HepG2 (cell line): ENCODE measurements around the gene METAP1D. TPM values are rescaled to one million over a fixed set of nuclear protein-coding genes. Genes with fewer than 3 reads are reported as not detected.
A peak's percentile ranks its signal among the peaks of the same experiment; 100 is the strongest.

Experiments
- ISL2 ChIP-seq: sonication (generic); formaldehyde crosslinking; IDR thresholded peaks from 2 replicates; pipeline ENCODE4 v1.5.0; 2020; ENCODE audit warnings: missing genetic modification reagents
- JUND ChIP-seq: sonication (generic); formaldehyde crosslinking; IDR thresholded peaks from 2 replicates; pipeline ENCODE4 v1.8.0; 2022; ENCODE audit warnings: mild to moderate bottlenecking, missing genetic modification reagents
- MZF1 ChIP-seq: sonication (generic); formaldehyde crosslinking; IDR thresholded peaks from 2 replicates; pipeline ENCODE4 v1.8.1; 2023; ENCODE audit warnings: mild to moderate bottlenecking, missing genetic modification reagents, borderline replicate concordance
- ZKSCAN1 ChIP-seq: fragments of 150-350 bp; IDR thresholded peaks from 2 replicates; pipeline ENCODE4 v1.6.1; 2014; ENCODE audit warnings: low read length
- ZNF142 ChIP-seq: sonication (generic); formaldehyde crosslinking; IDR thresholded peaks from 2 replicates; pipeline ENCODE4 v1.4.0; 2020; ENCODE audit warnings: missing genetic modification reagents
- ZNF180 ChIP-seq: sonication (generic); formaldehyde crosslinking; IDR thresholded peaks from 2 replicates; pipeline ENCODE4 v1.4.0; 2020; ENCODE audit warnings: low read depth, missing genetic modification reagents, borderline replicate concordance
- ZNF282 ChIP-seq: fragments of 450-650 bp; IDR thresholded peaks from 2 replicates; pipeline ENCODE4 v1.6.1; 2018; ENCODE audit not compliant: partially characterized antibody
- ZNF552 ChIP-seq: sonication (generic); formaldehyde crosslinking; IDR thresholded peaks from 2 replicates; pipeline ENCODE4 v1.9.0; 2022; ENCODE audit warnings: missing genetic modification reagents, mild to moderate bottlenecking, borderline replicate concordance
- ZNF883 ChIP-seq: sonication (generic); formaldehyde crosslinking; IDR thresholded peaks from 2 replicates; pipeline ENCODE4 v1.5.1; 2020; ENCODE audit warnings: mild to moderate bottlenecking, missing genetic modification reagents; ENCODE audit errors: not compliant biosample characterization
- polyA plus RNA-seq, 8 experiments: library from polyadenylated mRNA; depleted of rRNA in 3 of 8; stranded (reverse) in 7 of 8; unstranded in 1 of 8; fragments of >200 nt; fragmentation: Illumina TruSeq in 4 of 8; extraction: Trizol in 4 of 8; gene quantifications; 2 replicates each; pipeline versions ENCODE4 v1.2.1 to v1.2.3, GENCODE V29; 2011 to 2016; ENCODE audit warnings: low read depth in 4 of 8, missing spikeins in 1 of 8, mixed read lengths in 1 of 8; ENCODE audit not compliant: insufficient read depth in 1 of 8
- total RNA-seq, 5 experiments: library from RNA; depleted of rRNA; stranded (reverse); fragments of >200 nt; fragmentation: Illumina TruSeq; extraction: Trizol; gene quantifications; 2 replicates each; pipeline ENCODE4 v1.2.3, GENCODE V29; 2016; ENCODE audit warnings: low read depth in 1 of 5
- TF ChIP-seq, protein P1 (sequence below): sonication (generic); formaldehyde crosslinking; IDR thresholded peaks from 2 replicates; pipeline ENCODE4 v1.5.0; 2020; ENCODE audit warnings: mild to moderate bottlenecking, missing genetic modification reagents, borderline replicate concordance
- TF ChIP-seq, protein P2 (sequence below): sonication (generic); formaldehyde crosslinking; IDR thresholded peaks from 2 replicates; pipeline ENCODE4 v1.9.0; 2022; ENCODE audit warnings: missing genetic modification reagents, mild to moderate bottlenecking, borderline replicate concordance
- TF ChIP-seq, protein P3 (sequence below): sonication (generic); formaldehyde crosslinking; IDR thresholded peaks from 2 replicates; pipeline ENCODE4 v1.5.0; 2020; ENCODE audit warnings: mild to moderate bottlenecking, low read depth, missing genetic modification reagents, borderline replicate concordance
- TF ChIP-seq, protein P4 (sequence below): sonication (generic); formaldehyde crosslinking; conservative IDR thresholded peaks from 2 replicates; pipeline ENCODE4 v1.8.0; 2022; ENCODE audit warnings: missing genetic modification reagents

Gene METAP1D
- total and polyA plus RNA-seq, 2 of the 13 experiments (the other 11 are each of a cell fraction or from before 2014, with no cell fraction given): 14.7 to 21.6 TPM

GRCh38 chr2:172098650-172099471 lies 99.1 kb downstream of the METAP1D start (continued):
- TF ChIP-seq, protein P1, sequence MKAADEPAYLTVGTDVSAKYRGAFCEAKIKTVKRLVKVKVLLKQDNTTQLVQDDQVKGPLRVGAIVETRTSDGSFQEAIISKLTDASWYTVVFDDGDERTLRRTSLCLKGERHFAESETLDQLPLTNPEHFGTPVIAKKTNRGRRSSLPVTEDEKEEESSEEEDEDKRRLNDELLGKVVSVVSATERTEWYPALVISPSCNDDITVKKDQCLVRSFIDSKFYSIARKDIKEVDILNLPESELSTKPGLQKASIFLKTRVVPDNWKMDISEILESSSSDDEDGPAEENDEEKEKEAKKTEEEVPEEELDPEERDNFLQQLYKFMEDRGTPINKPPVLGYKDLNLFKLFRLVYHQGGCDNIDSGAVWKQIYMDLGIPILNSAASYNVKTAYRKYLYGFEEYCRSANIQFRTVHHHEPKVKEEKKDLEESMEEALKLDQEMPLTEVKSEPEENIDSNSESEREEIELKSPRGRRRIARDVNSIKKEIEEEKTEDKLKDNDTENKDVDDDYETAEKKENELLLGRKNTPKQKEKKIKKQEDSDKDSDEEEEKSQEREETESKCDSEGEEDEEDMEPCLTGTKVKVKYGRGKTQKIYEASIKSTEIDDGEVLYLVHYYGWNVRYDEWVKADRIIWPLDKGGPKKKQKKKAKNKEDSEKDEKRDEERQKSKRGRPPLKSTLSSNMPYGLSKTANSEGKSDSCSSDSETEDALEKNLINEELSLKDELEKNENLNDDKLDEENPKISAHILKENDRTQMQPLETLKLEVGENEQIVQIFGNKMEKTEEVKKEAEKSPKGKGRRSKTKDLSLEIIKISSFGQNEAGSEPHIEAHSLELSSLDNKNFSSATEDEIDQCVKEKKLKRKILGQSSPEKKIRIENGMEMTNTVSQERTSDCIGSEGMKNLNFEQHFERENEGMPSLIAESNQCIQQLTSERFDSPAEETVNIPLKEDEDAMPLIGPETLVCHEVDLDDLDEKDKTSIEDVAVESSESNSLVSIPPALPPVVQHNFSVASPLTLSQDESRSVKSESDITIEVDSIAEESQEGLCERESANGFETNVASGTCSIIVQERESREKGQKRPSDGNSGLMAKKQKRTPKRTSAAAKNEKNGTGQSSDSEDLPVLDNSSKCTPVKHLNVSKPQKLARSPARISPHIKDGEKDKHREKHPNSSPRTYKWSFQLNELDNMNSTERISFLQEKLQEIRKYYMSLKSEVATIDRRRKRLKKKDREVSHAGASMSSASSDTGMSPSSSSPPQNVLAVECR: no peak; the same call in 1 of the 2 replicates
- TF ChIP-seq ZNF552 (CRISPR knock-in tag) (no peak), ZKSCAN1 (no peak), ZNF142 (peak; percentile 57; the same call in 1 of the 2 replicates), ISL2 (CRISPR knock-in tag) (peak; percentile 54; the same call in 1 of the 2 replicates), ZNF180 (CRISPR knock-in tag) (no peak), JUND (CRISPR knock-in tag) (peak; percentile 10; the same call in 1 of the 2 replicates), ZNF883 (CRISPR knock-in tag) (no peak), ZNF282 (no peak), MZF1 (no peak)
- TF ChIP-seq, protein P2, sequence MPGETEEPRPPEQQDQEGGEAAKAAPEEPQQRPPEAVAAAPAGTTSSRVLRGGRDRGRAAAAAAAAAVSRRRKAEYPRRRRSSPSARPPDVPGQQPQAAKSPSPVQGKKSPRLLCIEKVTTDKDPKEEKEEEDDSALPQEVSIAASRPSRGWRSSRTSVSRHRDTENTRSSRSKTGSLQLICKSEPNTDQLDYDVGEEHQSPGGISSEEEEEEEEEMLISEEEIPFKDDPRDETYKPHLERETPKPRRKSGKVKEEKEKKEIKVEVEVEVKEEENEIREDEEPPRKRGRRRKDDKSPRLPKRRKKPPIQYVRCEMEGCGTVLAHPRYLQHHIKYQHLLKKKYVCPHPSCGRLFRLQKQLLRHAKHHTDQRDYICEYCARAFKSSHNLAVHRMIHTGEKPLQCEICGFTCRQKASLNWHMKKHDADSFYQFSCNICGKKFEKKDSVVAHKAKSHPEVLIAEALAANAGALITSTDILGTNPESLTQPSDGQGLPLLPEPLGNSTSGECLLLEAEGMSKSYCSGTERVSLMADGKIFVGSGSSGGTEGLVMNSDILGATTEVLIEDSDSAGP: peak; percentile 62; the same call in 1 of the 2 replicates
- TF ChIP-seq, protein P3, sequence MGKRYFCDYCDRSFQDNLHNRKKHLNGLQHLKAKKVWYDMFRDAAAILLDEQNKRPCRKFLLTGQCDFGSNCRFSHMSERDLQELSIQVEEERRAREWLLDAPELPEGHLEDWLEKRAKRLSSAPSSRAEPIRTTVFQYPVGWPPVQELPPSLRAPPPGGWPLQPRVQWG (CRISPR knock-in tag): no peak
- TF ChIP-seq, protein P4, sequence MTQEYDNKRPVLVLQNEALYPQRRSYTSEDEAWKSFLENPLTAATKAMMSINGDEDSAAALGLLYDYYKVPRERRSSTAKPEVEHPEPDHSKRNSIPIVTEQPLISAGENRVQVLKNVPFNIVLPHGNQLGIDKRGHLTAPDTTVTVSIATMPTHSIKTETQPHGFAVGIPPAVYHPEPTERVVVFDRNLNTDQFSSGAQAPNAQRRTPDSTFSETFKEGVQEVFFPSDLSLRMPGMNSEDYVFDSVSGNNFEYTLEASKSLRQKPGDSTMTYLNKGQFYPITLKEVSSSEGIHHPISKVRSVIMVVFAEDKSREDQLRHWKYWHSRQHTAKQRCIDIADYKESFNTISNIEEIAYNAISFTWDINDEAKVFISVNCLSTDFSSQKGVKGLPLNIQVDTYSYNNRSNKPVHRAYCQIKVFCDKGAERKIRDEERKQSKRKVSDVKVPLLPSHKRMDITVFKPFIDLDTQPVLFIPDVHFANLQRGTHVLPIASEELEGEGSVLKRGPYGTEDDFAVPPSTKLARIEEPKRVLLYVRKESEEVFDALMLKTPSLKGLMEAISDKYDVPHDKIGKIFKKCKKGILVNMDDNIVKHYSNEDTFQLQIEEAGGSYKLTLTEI (CRISPR knock-in tag): no peak
